Islet precursor cell (in vitro differentiated cells): ENCODE data around the gene PSME3.
A peak's percentile ranks its signal among the peaks of the same experiment; 100 is the strongest.
"Not testable (repeated sequence)": the region's sequence is repeated elsewhere in the genome, so short reads cannot be mapped to it uniquely, and the experiment has no call there.

Experiments used
- DNase-seq: peaks from one replicate; pipeline ENCODE4 v3.0.0-alpha.2; 2018

PSME3 gene

GRCh38 chr17:42851371-42852240 lies 18.4 kb downstream of the PSME3 start:
- DNase-seq, result not testable (repeated sequence)

GRCh38 chr17:42852351-42852750 lies 19.2 kb downstream of the PSME3 start:
- DNase-seq, result no peak

GRCh38 chr17:42853004-42853403 lies 19.8 kb downstream of the PSME3 start:
- DNase-seq, result no peak

GRCh38 chr17:42853597-42853967 lies 20.4 kb downstream of the PSME3 start:
- DNase-seq, result no peak

- no peak for DNase-seq
Observed at GRCh38 chr17:42853968-42854790, 21.0 kb downstream of the PSME3 start.

- no peak for DNase-seq
Observed at GRCh38 chr17:42855048-42855596, 21.9 kb downstream of the PSME3 start.

GRCh38 chr17:42856093-42856492 lies 22.9 kb downstream of the PSME3 start:
- not testable (repeated sequence) for DNase-seq

- DNase-seq, result not testable (repeated sequence)
Observed at GRCh38 chr17:42856516-42856915, 23.3 kb downstream of the PSME3 start.

GRCh38 chr17:42857389-42857788 lies 24.2 kb downstream of the PSME3 start:
- DNase-seq, result no peak

- no peak for DNase-seq
Observed at GRCh38 chr17:42865638-42866094, 32.5 kb downstream of the PSME3 start.

GRCh38 chr17:42866216-42866615 lies 33.0 kb downstream of the PSME3 start:
- DNase-seq, result no peak

GRCh38 chr17:42866631-42867575 lies 33.7 kb downstream of the PSME3 start:
- DNase-seq, result no peak

GRCh38 chr17:42867694-42868261 lies 34.6 kb downstream of the PSME3 start:
- not testable (repeated sequence) for DNase-seq

- no peak for DNase-seq
Observed at GRCh38 chr17:42868338-42868737, 35.1 kb downstream of the PSME3 start.

GRCh38 chr17:42871647-42872046 lies 38.5 kb downstream of the PSME3 start:
- no peak for DNase-seq

GRCh38 chr17:42872251-42872965 lies 39.2 kb downstream of the PSME3 start:
- DNase-seq, result no peak

GRCh38 chr17:42873315-42873714 lies 40.1 kb downstream of the PSME3 start:
- no peak for DNase-seq

- not testable (repeated sequence) for DNase-seq
Observed at GRCh38 chr17:42873932-42874695, 40.9 kb downstream of the PSME3 start.

GRCh38 chr17:42877037-42877436 lies 43.8 kb downstream of the PSME3 start:
- DNase-seq, result no peak

- peak; percentile 84 for DNase-seq
Observed at GRCh38 chr17:42878123-42878880, 45.1 kb downstream of the PSME3 start.
